NCI-H128 (cell line): ENCODE results near the gene SH3BGRL3.
"Not testable (repeated sequence)": the region's sequence is repeated elsewhere in the genome, so short reads cannot be mapped to it uniquely, and the experiment has no call there.

Experiments
- DNase-seq: peaks from one replicate; lab custom pipeline; 2025; ENCODE audit not compliant: unreplicated experiment; lab: John Stamatoyannopoulos, UW

Gene SH3BGRL3

GRCh38 chr1:26290122-26290881, 10.4 kb downstream of the SH3BGRL3 start:
- DNase-seq: no peak

- DNase-seq: no peak
Measured at GRCh38 chr1:26290882-26291261, 11.0 kb downstream of the SH3BGRL3 start.

GRCh38 chr1:26291433-26291832, 11.5 kb downstream of the SH3BGRL3 start:
- DNase-seq: no peak

GRCh38 chr1:26291939-26292338, 12.1 kb downstream of the SH3BGRL3 start:
- DNase-seq: no peak

GRCh38 chr1:26292735-26293134, 12.8 kb downstream of the SH3BGRL3 start:
- not testable (repeated sequence) for DNase-seq

GRCh38 chr1:26293911-26294463, 14.1 kb downstream of the SH3BGRL3 start:
- no peak for DNase-seq

- no peak for DNase-seq
Measured at GRCh38 chr1:26295194-26296138, 15.6 kb downstream of the SH3BGRL3 start.

- no peak for DNase-seq
Measured at GRCh38 chr1:26296340-26297056, 16.6 kb downstream of the SH3BGRL3 start.

- DNase-seq: no peak
Measured at GRCh38 chr1:26297057-26297790, 17.3 kb downstream of the SH3BGRL3 start.

GRCh38 chr1:26297791-26298124, 17.9 kb downstream of the SH3BGRL3 start:
- no peak for DNase-seq

GRCh38 chr1:26300578-26301275, 20.8 kb downstream of the SH3BGRL3 start:
- DNase-seq: no peak

GRCh38 chr1:26302733-26303405, 23.0 kb downstream of the SH3BGRL3 start:
- DNase-seq: no peak

- no peak for DNase-seq
Measured at GRCh38 chr1:26305667-26306289, 25.9 kb downstream of the SH3BGRL3 start.

GRCh38 chr1:26306290-26307229, 26.7 kb downstream of the SH3BGRL3 start, which contains the start of gene UBXN11:
Gene UBXN11, minus strand, starts transcription at chr1:26306636. Its CDS starts 3,753 bp downstream, at chr1:26302883.
- DNase-seq: peak; percentile 98

GRCh38 chr1:26307363-26307781, 27.5 kb downstream of the SH3BGRL3 start:
- no peak for DNase-seq

- not testable (repeated sequence) for DNase-seq
Measured at GRCh38 chr1:26307966-26308899, 28.3 kb downstream of the SH3BGRL3 start.

- no peak for DNase-seq
Measured at GRCh38 chr1:26314501-26314900, 34.6 kb downstream of the SH3BGRL3 start.
